ENCODE data around the gene DLEC1.
"Not testable (repeated sequence)": the region's sequence is repeated elsewhere in the genome, so short reads cannot be mapped to it uniquely, and the experiment has no call there.

The DLEC1 gene

DNA sequence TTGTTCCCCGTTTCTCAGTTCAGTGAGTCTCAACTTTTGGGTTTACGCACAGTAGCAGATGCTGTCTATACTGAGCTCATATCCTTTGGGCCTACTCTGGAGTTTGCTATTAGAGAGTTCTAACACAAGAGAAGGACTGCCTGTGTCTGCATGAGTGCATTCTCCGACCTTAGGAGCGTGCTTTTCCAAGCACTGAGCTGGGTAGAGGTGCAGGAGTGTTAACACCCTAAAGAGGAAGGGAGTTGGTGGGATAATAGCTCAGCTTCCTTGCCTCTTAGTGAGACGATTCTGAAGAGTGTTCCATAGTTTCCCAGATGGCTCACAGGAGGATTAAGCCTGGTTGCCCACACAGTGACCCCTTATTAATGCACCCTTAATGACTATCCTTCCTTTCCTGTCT, 119.5 kb downstream of the DLEC1 start:
- DNase-seq (ENCODE audit: low read depth) = no peak

DNA sequence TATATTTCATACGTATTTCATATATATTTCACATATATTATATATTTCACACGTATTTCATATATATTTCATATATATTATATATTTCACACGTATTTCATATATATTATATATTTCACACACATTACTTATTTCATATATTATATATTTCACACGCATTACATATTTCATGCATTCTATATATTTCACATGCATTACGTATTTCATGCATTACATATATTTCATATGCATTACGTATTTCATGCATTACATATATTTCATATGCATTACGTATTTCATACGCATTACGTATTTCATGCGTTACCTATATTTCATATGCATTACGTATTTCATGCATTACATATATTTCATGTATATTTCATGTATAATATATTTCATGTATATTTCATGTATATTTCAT, 121.7 kb downstream of the DLEC1 start:
- not testable (repeated sequence) for DNase-seq (ENCODE audit: low read depth)

DNA sequence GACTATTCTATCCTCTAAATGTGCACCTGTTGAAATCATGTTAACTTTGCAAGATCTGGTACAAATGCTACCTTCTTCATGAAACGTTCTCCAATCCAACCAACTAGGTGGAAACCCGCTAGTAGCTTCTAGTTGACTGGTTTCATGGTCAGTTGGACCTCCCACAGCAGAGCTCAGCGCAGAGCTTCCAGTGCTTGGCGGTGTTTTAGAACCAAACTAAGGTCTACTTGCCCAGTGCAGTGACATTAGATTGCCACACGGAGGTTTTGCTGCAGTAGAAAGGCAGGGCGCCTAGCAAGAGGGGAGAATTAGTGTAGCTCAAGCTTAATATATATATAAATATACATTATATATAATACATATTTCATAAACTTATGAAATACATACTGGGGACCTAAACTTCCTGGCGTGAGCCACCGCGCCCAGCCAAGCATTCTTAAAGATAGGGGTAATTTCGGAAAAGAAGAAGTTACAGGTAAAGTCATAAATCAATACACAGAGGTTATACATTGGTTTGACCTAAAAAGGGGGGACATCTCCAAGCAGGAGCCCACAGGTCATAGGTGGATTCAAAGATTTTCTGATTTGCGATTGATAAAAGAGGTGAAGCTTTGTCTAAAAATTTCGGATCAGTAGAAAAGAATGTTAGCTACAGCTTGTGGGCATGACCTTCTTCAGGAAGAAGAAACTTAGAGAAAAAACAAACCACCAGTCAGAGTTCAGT, 124.3 kb downstream of the DLEC1 start:
- peak; percentile 42 for DNase-seq (ENCODE audit: low read depth)

DNA sequence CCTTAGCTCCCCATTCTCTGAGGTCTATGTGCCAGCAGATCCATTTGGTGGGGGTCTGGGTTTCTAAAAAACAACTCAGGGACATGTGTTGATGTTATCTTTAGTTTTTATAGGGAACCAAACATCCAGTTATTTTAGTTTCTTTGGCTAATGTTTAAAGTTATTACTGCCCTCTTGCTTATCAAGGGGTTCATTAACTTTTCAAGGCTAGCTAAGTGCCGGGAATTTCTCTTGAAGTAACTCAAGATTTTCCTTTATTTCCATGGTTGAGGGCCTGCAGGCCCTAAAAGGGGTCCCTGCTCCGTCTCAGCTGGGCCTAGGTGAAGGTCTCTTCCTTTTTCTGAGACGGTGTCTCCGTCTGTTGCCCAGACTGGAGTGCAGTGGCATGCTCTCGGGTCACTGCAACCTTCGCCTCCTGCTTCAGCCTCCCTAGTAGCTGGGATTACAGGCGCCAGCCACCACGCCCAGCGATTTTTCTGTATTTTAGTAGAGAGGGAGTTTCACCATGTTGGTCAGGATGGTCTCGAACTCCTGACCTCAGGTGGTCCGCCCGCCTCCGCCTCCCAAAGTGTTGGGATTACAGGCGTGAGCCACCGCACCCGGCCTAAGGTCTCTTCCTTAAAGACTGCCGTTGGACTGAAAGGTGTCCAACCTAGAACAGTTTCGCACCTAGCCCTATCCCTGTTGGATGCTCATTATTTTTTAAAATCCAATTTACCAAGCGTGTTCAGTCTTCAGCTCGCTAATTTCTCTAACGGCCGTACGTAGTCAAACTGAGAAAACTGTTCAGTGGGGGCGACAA, 125.0 kb downstream of the DLEC1 start:
- no peak for DNase-seq (ENCODE audit: low read depth)

DNA sequence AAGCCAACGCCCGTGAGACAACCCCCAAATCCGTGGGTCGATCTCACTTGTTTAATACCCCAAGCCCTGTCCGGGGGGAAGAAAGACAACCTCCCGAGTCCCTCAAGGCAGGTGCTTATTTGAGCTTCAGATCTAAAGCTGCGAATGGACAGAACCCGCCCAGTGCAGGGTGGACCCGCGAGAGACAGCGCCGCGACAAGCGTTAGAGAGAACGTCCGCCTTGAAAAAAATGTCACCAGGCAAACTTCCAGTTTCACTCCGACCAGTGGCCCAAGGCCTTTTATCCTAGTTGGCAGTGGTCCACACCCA, 125.6 kb downstream of the DLEC1 start:
- DNase-seq (ENCODE audit: low read depth) = no peak

DNA sequence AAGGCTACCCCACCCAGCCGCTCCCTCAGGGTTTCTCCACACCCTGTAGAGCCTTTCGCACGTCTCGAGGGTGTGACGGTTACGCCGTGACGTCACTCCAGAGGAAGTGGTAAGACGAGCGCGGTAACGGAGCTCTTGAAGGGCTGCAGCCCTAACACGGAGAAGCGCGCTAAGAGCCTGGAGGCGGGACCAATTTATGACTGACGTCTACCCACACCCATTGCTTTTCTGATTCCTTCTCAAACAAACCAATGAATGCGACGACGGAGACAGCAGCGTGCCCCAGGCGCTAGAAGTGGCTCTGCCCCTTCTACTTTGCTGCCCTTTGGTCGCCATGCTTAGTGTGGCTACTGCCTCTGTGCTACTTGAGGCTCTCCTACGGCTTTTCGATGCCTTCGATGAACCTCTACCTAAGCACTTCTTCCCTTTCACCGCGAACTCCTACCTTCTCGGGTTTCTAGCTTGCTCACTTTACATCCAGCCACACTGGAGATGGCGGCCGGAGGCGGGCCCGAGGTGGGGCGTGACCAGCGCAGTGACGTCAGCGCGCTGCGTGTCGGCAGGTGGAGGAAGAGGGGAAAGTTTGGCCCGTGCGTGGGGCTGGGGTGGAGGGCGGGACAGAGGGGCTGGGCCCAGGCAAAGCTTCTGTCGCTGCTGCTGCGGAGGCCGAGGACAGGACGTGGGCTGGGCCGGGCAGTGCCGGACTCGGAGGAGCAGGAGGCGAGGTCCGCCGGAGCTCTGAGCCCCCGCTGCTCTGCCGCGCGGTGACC, 126.1 kb downstream of the DLEC1 start, which contains the start of gene OXSR1:
TSS of gene OXSR1 (plus strand) at position 586 of the 770 bp plus-strand sequence. CDS start 340 bp downstream, outside the sequence.
- DNase-seq (ENCODE audit: low read depth) = peak; percentile 100

DNA sequence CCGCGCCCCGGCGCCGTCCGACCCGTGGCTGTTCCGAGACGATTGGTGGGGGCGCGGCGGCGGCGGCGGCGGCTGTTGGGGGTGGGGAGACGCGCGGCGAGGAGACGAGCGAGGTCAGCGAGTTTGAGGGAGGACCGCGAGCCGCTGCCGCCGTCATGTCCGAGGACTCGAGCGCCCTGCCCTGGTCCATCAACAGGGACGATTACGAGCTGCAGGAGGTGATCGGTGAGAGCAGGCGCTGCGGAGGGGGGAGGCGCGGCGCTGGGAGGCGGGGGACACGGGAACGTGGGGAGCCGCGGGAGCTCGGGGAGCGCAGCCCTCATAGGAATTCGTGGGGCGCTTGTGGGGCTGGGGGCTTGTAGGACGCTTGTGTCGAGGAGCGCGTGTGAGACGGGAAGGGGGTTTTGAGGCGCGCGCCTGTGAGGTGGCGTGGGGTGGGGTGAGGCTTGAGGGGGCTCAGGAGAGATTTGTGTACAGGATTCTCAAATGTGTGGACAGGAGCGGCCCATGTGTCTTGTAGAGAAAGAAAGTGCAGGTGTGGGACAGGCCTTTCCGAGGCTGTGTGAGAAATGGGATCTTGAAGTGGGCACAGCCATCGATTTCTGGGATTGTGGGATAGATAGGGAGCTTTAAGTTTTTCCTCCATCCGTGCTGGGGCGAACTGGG, 126.8 kb downstream of the DLEC1 start:
- DNase-seq (ENCODE audit: low read depth) = peak; percentile 62

DNA sequence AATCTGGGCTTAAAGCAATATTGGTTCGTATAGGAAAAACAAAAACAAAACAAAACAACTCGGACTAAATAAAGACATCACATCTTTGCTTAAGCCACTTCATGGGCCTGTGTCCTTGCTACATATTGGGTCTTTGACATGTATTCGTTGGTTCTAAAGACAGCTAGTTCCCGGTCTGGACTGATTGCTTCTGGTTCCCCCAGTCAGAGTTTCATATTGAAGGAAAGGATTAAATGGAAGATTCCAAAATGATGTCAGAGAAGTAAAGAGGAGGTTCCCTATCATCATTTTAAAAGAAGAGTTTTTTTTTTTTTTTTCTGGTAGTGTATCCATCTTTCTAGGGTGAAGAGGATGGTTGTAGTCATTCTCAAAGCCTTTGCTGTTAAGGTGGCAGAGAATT, 128.6 kb downstream of the DLEC1 start:
- peak; percentile 38 for DNase-seq (ENCODE audit: low read depth)

DNA sequence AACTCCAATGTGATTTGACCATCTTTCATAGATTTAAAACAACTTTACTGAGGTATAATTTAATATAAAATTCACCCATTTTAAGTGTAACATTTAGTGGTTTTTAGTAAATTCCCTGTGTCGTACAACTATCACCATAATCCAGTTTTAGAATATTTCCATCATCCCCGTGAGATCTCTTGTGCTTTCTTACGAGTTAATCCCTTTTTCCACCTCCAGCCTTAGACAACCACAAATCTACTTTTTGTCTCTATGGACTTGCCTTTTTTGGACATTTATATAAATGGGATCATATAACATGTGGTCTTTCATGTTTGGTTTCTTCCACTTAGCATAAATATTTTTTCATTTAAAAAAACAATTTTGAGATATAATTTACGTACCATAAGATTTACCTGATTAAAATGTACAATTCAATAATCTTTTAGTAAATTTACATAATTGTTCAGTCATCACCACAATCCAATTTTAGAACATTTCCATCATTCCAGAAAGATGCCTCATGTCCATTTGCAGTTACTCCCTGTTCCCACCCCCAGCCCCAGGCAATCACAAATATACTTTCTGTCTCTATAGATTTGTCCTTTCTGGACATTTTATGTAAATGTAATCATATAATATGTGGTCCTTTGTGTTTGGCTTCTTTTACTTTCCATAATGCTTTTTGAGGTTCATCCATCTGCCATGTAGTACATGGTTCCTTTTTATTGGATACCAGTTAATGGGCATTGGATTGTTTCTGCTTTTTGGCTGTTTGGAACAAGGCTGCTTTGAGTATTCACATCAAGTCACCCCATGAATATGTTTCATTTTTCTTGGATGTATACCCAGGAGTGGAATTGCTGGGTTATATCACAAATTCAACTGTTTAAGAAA, 129.4 kb downstream of the DLEC1 start:
- DNase-seq (ENCODE audit: low read depth) = peak; percentile 89

DNA sequence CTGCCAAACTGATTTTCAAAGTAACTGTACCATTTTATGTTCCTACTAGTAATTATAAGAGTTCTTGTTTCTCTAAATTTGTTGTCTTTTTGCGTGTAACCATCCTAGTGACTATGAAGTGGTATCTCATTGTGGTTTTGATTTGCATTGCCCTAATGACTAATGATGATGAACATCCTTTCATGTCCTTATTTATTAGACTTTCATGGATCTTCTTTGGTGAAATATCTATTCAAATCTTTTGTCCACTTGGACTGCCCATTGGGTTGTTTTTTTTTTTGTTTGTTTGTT, 130.0 kb downstream of the DLEC1 start:
- DNase-seq (ENCODE audit: low read depth) = peak; percentile 90

DNA sequence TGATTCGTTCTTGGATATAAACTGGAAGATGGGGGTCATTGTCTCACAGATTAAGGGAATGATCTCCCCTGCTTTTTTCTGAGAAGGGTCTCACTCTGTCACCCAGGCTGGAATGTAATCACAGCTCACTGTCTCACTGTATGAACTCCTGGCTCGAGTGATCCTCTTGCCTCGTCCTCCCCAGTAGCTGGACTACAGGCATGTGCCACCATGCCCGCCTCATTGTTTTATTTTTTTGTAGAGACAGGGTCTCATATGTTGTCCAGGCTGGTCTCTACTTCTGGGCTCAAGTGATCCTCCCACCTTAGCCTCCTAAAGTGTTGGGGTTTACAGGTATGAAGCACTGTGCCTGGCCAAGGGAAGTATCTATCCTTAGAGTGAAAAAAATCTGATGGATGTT, 131.7 kb downstream of the DLEC1 start:
- no peak for DNase-seq (ENCODE audit: low read depth)

DNA sequence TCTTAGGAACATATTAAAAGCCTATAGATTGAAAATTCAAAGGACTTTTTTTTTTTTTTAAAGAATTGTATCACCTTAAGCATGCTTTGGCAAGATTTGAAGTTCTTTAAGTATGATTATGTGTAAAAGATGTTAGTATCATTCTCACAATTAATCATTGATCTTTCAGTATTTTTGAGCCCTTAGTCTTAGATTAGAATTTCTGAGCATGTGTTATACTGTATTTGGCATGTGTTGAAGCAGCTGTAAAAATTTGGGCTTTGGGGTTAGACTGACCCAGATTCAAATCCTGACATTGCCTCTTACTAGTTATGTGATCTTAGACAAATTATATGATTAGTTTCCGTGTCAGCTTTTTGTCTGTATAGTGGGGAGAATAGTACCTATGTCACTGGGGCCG, 132.6 kb downstream of the DLEC1 start:
- DNase-seq (ENCODE audit: low read depth) = no peak

All from ELR (cell line).